Middle frontal gyrus (tissue), 1 donor: ENCODE data around the gene LACTBL1.

ENCODE experiments used
- DNase-seq: peaks from one replicate; pipeline ENCODE4 v3.0.0-alpha.2; 2015; ENCODE audit warnings: low spot score; ENCODE audit errors: extremely low spot score

LACTBL1 gene

DNA sequence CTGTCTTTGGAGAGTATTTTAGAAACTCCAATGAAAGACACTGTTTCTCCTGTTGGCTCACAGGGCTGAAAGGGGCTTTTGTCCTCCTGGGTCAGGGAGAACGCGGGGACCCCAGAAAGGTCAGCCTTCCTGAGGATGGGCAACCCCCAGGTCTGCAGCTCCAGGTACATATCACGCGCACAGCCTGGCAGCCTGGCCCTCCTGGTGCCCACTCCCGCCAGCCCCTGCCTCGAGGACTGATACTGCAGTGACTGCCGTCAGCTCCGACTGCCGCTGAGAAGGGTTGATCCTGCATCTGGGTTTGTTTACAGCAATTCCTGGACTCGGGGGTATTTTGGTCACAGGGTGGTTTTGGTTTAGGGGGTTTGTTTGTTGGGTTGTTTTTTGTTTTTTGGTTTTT, 58.5 kb downstream of the LACTBL1 start:
- no peak for DNase-seq

DNA sequence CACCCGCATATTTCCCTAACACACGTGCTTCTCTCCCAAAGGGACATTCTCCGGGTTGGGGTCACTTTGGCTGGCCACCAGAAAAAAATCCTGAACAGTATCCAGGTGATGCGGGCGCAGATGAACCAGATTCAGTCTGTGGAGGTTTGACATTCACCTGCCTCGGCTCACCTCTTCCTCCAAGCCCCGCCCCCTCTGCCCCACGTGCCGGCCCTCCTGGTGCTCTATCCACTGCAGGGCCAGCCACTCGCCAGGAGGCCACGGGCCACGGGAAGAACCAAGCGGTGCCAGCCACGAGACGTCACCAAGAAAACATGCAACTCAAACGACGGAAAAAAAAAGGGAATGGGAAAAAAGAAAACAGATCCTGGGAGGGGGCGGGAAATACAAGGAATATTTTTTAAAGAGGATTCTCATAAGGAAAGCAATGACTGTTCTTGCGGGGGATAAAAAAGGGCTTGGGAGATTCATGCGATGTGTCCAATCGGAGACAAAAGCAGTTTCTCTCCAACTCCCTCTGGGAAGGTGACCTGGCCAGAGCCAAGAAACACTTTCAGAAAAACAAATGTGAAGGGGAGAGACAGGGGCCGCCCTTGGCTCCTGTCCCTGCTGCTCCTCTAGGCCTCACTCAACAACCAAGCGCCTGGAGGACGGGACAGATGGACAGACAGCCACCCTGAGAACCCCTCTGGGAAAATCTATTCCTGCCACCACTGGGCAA, 59.1 kb downstream of the LACTBL1 start:
- DNase-seq, result no peak

DNA sequence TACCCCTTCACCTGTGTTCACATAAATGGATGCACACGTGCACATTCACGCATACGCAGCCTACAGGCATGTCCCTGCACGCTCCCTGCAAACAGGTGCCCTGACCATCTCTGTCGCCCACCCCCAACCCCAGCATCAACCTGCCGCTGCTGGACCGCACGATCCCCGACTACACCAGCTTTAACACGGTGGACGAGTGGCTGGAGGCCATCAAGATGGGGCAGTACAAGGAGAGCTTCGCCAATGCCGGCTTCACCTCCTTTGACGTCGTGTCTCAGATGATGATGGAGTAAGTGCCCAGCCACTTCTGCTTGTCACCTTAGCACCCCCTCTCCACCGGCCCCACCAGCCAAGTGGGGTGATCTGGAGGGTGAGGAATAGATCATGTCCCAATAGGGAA, 60.4 kb downstream of the LACTBL1 start:
- no peak for DNase-seq

DNA sequence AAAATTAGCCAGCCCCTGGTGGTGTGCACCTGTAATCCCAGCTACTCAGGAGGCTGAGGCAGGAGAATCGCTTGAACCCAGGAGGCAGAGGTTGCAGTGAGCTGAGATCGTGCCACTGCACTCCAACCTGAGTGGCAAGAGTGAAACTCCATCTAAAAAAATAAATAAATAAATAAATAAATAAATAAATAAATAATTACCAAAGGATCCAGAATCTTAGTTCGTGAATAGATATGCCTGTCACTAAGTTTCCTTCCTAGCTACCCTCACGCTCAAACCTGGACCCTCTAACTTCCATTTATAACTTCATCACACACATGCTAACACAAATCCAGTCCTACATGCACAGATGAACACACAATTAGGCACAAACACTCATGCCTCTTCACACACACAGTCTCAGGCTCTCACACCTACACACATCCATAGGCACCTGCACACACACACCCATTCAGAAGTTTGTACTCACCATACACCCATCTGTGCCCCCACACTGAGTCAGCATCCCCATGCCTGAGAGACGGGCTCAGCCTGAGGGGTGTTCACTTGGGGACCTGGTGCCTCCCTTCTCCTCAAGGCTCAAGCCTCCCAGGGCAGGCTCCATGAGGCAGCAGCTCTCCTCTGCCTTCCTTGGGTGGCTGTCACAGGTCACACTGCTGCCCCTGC, 61.5 kb downstream of the LACTBL1 start:
- no peak for DNase-seq

- no peak for DNase-seq
Measured at GRCh38 chr1:22910286-22910685, 62.4 kb downstream of the LACTBL1 start.

- no peak for DNase-seq
Measured at GRCh38 chr1:22908880-22909426, 63.7 kb downstream of the LACTBL1 start.

DNA sequence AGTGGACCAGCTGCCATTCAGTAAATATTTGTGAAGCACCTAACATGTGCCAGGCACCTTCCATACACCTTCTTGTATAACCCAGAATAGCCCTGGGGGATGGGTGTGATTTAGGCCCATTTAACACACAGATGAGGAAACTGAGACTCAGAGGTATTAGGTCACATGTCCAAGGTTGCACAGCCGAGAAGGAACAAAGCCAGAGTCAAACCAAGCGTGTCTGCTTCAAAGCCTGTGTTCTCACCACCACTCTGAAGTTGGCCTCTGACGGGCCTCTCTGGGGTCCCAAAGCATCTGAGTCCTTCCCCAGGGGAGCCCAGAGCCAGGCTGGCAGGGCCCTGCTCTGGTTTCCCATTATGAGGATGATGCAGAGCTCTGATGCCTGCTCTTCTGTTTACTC, 65.1 kb downstream of the LACTBL1 start:
- DNase-seq, result no peak

GRCh38 chr1:22906968-22907367, 65.7 kb downstream of the LACTBL1 start:
- DNase-seq, result no peak

- no peak for DNase-seq
Measured at GRCh38 chr1:22903113-22903512, 69.6 kb downstream of the LACTBL1 start.
